ENCODE results near the gene TMEM53. TPM values are rescaled to one million over a fixed set of nuclear protein-coding genes. Genes with fewer than 3 reads are reported as not detected.

Gene TMEM53
- 1 to 10 TPM; 2.6 to 2.8 TPM for total RNA-seq
- 1.4 to 2.0 reads per million in 2 donors for total RNA-seq

- Mint-ChIP-seq H3K4me1 (peaks cover 12% of the 10 kb centered on the region), H3K36me3 (ENCODE audit: low read depth) (no peaks in the 10 kb centered on the region), H3K27ac (peak within 1 kb of the TSS; percentile 89), H3K4me3 (peak within 1 kb of the TSS; percentile 91), H3K27me3 (no peaks in the 10 kb centered on the region)
- DNase-seq (peak; percentile 90 to 94 (median 92)), ATAC-seq (peak; percentile 93)
- H3K9me3 ChIP-seq (ENCODE audit: control insufficient read depth, low read length, poor library complexity, severe bottlenecking) = no peaks in the 10 kb centered on the region
Measured at GRCh38 chr1:44674113-44675000, at the start of gene TMEM53, which contains the start of gene ARMH1. TMEM53 (minus strand) TSS chr1:44674481; CDS start chr1:44674391, 90 bp downstream. ARMH1 (plus strand) TSS chr1:44674714; CDS start chr1:44689698, 14,984 bp downstream.

GRCh38 chr1:44723496-44724295 lies 49.4 kb upstream of the TMEM53 start:
- no peak for DNase-seq
- Mint-ChIP-seq H3K27me3 (no peaks in the 10 kb centered on the region), H3K36me3 (ENCODE audit: low read depth) (no peaks in the 10 kb centered on the region), H3K27ac (peak overlapping the region; percentile 79), H3K4me1 (peaks cover 51% of the 10 kb centered on the region), H3K4me3 (peak overlapping the region; percentile 91)
- ATAC-seq = no peak
- no peaks in the 10 kb centered on the region for H3K9me3 ChIP-seq (ENCODE audit: control insufficient read depth, low read length, poor library complexity, severe bottlenecking)

GRCh38 chr1:44723064-44723463 lies 48.8 kb upstream of the TMEM53 start:
- peak overlapping the region; percentile 91 for H3K4me3 Mint-ChIP-seq
- H3K27ac Mint-ChIP-seq = peak overlapping the region; percentile 79
- no peak for ATAC-seq
- H3K36me3 Mint-ChIP-seq (ENCODE audit: low read depth) = no peaks in the 10 kb centered on the region
- peaks cover 51% of the 10 kb centered on the region for H3K4me1 Mint-ChIP-seq
- DNase-seq = no peak
- H3K27me3 Mint-ChIP-seq = no peaks in the 10 kb centered on the region
- H3K9me3 ChIP-seq (ENCODE audit: control insufficient read depth, low read length, poor library complexity, severe bottlenecking) = no peaks in the 10 kb centered on the region

GRCh38 chr1:44721485-44722361 lies 47.4 kb upstream of the TMEM53 start:
- DNase-seq = peak in 1 of 3 donors; percentile 31
- peak; percentile 87 for ATAC-seq
- no peaks in the 10 kb centered on the region for H3K9me3 ChIP-seq (ENCODE audit: control insufficient read depth, low read length, poor library complexity, severe bottlenecking)
- H3K4me3 Mint-ChIP-seq = peak overlapping the region; percentile 85
- H3K4me1 Mint-ChIP-seq = peaks cover 51% of the 10 kb centered on the region
- no peaks in the 10 kb centered on the region for H3K27me3 Mint-ChIP-seq
- H3K36me3 Mint-ChIP-seq (ENCODE audit: low read depth) = no peaks in the 10 kb centered on the region
- H3K27ac Mint-ChIP-seq = peak overlapping the region; percentile 98

- H3K36me3 Mint-ChIP-seq (ENCODE audit: low read depth) = no peaks in the 10 kb centered on the region
- H3K27ac Mint-ChIP-seq = peak overlapping the region; percentile 98
- no peaks in the 10 kb centered on the region for H3K9me3 ChIP-seq (ENCODE audit: control insufficient read depth, low read length, poor library complexity, severe bottlenecking)
- H3K4me3 Mint-ChIP-seq = peak overlapping the region; percentile 77
- DNase-seq (no peak), ATAC-seq (no peak)
- H3K27me3 Mint-ChIP-seq = no peaks in the 10 kb centered on the region
- peaks cover 57% of the 10 kb centered on the region for H3K4me1 Mint-ChIP-seq
Measured at GRCh38 chr1:44720281-44720680, 46.0 kb upstream of the TMEM53 start.

- Mint-ChIP-seq H3K36me3 (ENCODE audit: low read depth) (no peaks in the 10 kb centered on the region), H3K27me3 (no peaks in the 10 kb centered on the region), H3K27ac (no peak overlapping the region), H3K4me3 (no peak overlapping the region), H3K4me1 (peaks cover 58% of the 10 kb centered on the region)
- H3K9me3 ChIP-seq (ENCODE audit: control insufficient read depth, low read length, poor library complexity, severe bottlenecking) = no peaks in the 10 kb centered on the region
- ATAC-seq = no peak
- no peak for DNase-seq
Measured at GRCh38 chr1:44719318-44719717, 45.0 kb upstream of the TMEM53 start.

GRCh38 chr1:44718091-44718490 lies 43.8 kb upstream of the TMEM53 start:
- no peaks in the 10 kb centered on the region for H3K9me3 ChIP-seq (ENCODE audit: control insufficient read depth, low read length, poor library complexity, severe bottlenecking)
- DNase-seq (no peak), ATAC-seq (no peak)
- Mint-ChIP-seq H3K4me3 (no peak overlapping the region), H3K4me1 (peaks cover 49% of the 10 kb centered on the region), H3K27me3 (no peaks in the 10 kb centered on the region), H3K27ac (peak overlapping the region; percentile 47), H3K36me3 (ENCODE audit: low read depth) (no peaks in the 10 kb centered on the region)

- Mint-ChIP-seq H3K4me3 (no peak overlapping the region), H3K4me1 (peaks cover 47% of the 10 kb centered on the region), H3K27ac (peak overlapping the region; percentile 47), H3K27me3 (no peaks in the 10 kb centered on the region), H3K36me3 (ENCODE audit: low read depth) (no peaks in the 10 kb centered on the region)
- ATAC-seq (no peak), DNase-seq (no peak)
- H3K9me3 ChIP-seq (ENCODE audit: control insufficient read depth, low read length, poor library complexity, severe bottlenecking) = no peaks in the 10 kb centered on the region
Measured at GRCh38 chr1:44717653-44718052, 43.4 kb upstream of the TMEM53 start.

GRCh38 chr1:44717156-44717555 lies 42.9 kb upstream of the TMEM53 start:
- Mint-ChIP-seq H3K4me1 (peaks cover 47% of the 10 kb centered on the region), H3K27ac (peak overlapping the region; percentile 47), H3K4me3 (peak overlapping the region; percentile 31), H3K27me3 (no peaks in the 10 kb centered on the region), H3K36me3 (ENCODE audit: low read depth) (no peaks in the 10 kb centered on the region)
- ATAC-seq (no peak), DNase-seq (no peak)
- no peaks in the 10 kb centered on the region for H3K9me3 ChIP-seq (ENCODE audit: control insufficient read depth, low read length, poor library complexity, severe bottlenecking)

- H3K4me1 Mint-ChIP-seq = peaks cover 29% of the 10 kb centered on the region
- ATAC-seq (peak; percentile 90), DNase-seq (peak in 2 of 3 donors; percentile 47 to 52)
- H3K27me3 Mint-ChIP-seq = no peaks in the 10 kb centered on the region
- H3K27ac Mint-ChIP-seq = peak overlapping the region; percentile 47
- H3K36me3 Mint-ChIP-seq (ENCODE audit: low read depth) = no peaks in the 10 kb centered on the region
- H3K9me3 ChIP-seq (ENCODE audit: control insufficient read depth, low read length, poor library complexity, severe bottlenecking) = no peaks in the 10 kb centered on the region
- H3K4me3 Mint-ChIP-seq = peak overlapping the region; percentile 36
Measured at GRCh38 chr1:44714944-44715571, 40.8 kb upstream of the TMEM53 start.

GRCh38 chr1:44714532-44714931 lies 40.3 kb upstream of the TMEM53 start:
- DNase-seq = no peak
- H3K9me3 ChIP-seq (ENCODE audit: control insufficient read depth, low read length, poor library complexity, severe bottlenecking) = no peaks in the 10 kb centered on the region
- no peaks in the 10 kb centered on the region for H3K27me3 Mint-ChIP-seq
- H3K27ac Mint-ChIP-seq = peak overlapping the region; percentile 47
- H3K4me1 Mint-ChIP-seq = peaks cover 26% of the 10 kb centered on the region
- H3K36me3 Mint-ChIP-seq (ENCODE audit: low read depth) = no peaks in the 10 kb centered on the region
- ATAC-seq = no peak
- peak overlapping the region; percentile 36 for H3K4me3 Mint-ChIP-seq

- DNase-seq (no peak), ATAC-seq (no peak)
- H3K9me3 ChIP-seq (ENCODE audit: control insufficient read depth, low read length, poor library complexity, severe bottlenecking) = no peaks in the 10 kb centered on the region
- Mint-ChIP-seq H3K4me1 (peaks cover 26% of the 10 kb centered on the region), H3K27me3 (peaks cover 6% of the 10 kb centered on the region), H3K4me3 (no peak overlapping the region), H3K27ac (no peak overlapping the region), H3K36me3 (ENCODE audit: low read depth) (no peaks in the 10 kb centered on the region)
Measured at GRCh38 chr1:44713321-44713781, 39.1 kb upstream of the TMEM53 start.
